ENCODE results near the gene TRPT1.

Gene TRPT1

DNA sequence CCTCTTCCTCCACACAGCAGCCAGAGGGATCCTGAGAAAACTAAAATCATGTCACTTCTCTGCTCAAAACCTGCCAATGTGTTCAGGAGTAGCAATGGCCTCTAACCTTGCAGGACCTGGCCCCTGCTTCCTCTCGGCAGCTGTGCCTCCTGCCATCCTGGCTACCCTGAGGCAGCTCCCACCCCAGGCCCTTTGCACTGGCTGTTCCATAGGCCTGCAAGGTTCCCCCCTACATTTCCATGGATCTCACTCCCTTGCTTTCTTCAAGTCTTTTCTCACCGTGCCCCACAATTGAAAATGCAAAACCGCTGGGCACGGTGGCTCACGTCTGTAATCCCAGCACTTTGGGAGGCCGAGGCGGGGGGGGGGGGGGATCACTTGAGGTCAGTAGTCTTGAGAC lies 42.1 kb downstream of the TRPT1 start:
- DNase-seq (ENCODE audit: insufficient read length, low spot score): no peak
- FAIRE-seq: no peak

DNA sequence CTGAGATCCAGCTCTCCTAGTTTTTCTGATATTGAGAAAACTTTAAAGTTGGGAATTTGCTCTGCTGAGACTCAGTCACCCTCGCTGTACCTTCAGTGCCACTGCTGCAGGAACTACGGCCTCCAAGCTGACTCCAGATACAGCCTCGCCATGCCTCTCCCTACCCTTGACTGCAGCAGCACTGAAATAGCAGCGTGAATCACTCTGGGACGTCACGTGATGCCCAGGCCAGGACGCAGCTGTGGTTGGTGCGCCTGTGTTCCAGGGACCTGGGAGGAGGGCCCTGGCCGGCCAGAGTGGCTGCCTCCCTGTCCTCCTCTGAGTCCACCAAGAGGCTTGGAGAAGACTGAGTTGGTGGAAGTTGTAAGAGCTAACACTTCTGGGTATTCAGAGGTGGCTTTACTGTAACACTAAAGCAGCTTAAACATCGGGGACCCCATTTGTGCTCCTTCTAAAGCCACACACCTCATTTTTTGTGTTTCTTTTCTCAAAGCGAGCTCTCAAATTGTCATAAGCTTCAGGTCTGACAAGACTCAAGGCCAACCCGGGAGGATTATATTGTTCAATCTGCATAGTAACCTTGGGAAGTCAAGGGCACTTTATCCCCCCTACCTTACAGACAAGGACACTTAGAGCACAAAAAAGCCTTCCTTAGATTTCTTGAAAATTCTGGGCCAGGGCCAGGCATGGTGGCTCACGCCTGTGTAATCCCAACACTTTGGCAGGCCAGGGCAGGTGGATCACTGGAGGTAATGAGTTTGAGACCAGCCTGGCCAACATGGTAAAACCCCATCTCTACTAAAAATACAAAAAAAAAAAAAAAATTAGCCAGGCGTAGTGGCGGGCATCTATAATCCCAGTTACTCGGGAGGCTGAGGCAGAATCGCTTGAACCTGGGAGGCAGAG lies 44.2 kb downstream of the TRPT1 start:
- FAIRE-seq: peak; percentile 83

DNA sequence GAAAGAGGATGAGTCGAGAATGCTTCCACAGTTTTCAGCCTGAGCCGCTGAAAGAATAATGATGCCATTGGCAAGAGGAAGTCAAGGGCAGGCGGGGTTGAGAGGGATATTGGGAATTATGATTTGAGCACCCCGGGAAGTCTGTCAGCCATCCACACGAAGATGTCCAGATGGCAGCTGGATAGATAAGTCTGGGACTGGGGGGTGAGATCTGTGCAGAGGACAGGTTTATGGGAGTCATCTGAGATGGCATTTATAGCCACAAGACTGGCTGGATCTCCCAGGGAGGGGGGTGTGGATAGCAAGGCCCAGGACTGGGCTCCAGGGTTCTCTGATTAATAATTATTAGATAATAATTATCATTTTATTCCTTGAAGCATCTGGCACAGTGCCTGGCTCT lies 45.1 kb downstream of the TRPT1 start:
- no peak for DNase-seq (ENCODE audit: insufficient read length, low spot score)
- FAIRE-seq: no peak

More for the DNA sequence above, 44.2 kb downstream of the TRPT1 start:
- peak; percentile 89 for DNase-seq (ENCODE audit: insufficient read length, low spot score)

DNA sequence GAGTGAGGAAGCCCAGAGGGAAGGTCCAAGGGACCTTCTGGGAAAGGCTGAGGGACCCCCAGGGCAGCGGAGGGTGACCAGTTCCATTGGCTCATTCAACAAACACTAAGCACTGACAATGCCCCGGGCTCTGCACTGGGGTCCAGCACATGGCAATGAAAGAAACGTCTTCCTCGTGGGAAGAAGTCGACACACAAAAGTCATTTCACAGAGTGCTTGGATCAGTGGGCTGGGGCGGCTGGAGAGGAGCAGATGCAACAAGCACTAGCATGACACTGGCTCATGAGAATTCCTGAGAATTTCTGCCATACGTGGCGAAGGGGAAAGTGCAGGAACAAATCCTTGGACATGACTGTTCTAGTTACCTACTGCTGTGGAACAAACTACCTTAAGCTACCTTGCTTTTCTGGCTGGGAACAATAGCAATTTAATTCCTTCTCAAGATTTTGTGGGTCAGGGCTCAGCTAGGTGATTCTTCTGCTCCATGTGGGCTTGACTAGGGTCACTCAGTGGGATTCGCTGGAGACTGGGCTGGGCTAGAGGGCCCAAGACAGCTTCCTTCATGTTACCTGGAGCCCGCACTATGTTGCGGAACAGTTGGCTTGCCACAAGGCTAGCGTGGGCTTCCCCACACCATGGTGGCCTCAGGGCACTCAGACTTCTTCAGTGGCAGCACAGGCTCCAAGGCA lies 46.9 kb downstream of the TRPT1 start:
- DNase-seq (ENCODE audit: insufficient read length, low spot score) (no peak), FAIRE-seq (no peak)

DNA sequence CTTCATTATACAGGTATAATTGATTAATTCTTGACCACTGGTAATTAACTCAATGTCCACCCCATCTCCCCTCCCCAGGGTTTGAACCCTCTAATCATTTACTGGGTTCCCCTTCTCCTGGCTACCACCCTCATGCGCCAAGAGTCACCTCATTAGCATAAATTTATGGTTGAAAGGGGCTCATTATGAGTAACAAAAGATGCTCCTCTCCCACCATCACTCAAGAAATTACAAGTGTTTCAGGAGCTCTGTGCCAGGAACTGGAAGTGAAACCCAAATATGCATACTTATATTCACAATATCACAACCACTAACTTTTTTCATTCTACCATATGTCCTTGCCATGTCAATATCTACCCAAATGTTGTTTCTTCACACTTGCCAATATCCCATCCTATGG lies 47.8 kb downstream of the TRPT1 start:
- FAIRE-seq (no peak), DNase-seq (ENCODE audit: insufficient read length, low spot score) (no peak)

DNA sequence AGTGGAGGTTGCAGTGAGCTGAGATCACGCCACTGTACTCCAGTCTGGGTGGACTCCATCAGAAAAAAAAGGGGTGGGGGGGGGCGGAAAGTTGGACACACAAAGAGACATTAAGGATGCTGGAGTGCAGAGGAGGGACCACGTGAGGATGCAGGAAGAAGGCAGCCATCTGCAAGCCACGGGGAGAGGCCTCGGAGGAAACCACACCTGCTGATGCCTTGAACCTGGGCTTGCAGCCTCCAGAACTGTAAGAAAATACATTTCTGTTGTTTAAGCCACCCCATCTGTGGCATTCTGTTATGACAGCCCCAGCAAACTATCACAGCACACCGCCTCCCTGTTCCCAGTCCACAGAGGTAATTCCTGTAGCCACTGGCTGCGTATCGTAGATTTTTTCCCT lies 49.2 kb downstream of the TRPT1 start:
- no peak for DNase-seq (ENCODE audit: insufficient read length, low spot score)
- no peak for FAIRE-seq
